Measurements from ENCODE around the gene ARHGEF12.

Gene ARHGEF12

GRCh38 chr11:120519474-120519873 lies 183.3 kb downstream of the ARHGEF12 start:
- DNase-seq (ENCODE audit: low spot score), result no peak

- DNase-seq (ENCODE audit: low spot score), result peak; percentile 6
These were observed 184.0 kb downstream of the ARHGEF12 start for GRCh38 chr11:120520091-120520822.

- DNase-seq (ENCODE audit: low spot score), result no peak
These were observed 185.0 kb downstream of the ARHGEF12 start for GRCh38 chr11:120521176-120521575.

GRCh38 chr11:120522021-120522420 lies 185.8 kb downstream of the ARHGEF12 start:
- DNase-seq (ENCODE audit: low spot score), result peak; percentile 12

GRCh38 chr11:120522736-120523135 lies 186.5 kb downstream of the ARHGEF12 start:
- peak; percentile 9 for DNase-seq (ENCODE audit: low spot score)

GRCh38 chr11:120523196-120523595 lies 187.0 kb downstream of the ARHGEF12 start:
- no peak for DNase-seq (ENCODE audit: low spot score)

- no peak for DNase-seq (ENCODE audit: low spot score)
These were observed 188.4 kb downstream of the ARHGEF12 start for GRCh38 chr11:120524536-120525085.

GRCh38 chr11:120525261-120526171 lies 189.3 kb downstream of the ARHGEF12 start:
- DNase-seq (ENCODE audit: low spot score), result no peak

- no peak for DNase-seq (ENCODE audit: low spot score)
These were observed 190.0 kb downstream of the ARHGEF12 start for GRCh38 chr11:120526241-120526640.

- DNase-seq (ENCODE audit: low spot score), result no peak
These were observed 191.0 kb downstream of the ARHGEF12 start for GRCh38 chr11:120527111-120527761.

GRCh38 chr11:120528749-120529148 lies 192.5 kb downstream of the ARHGEF12 start:
- DNase-seq (ENCODE audit: low spot score), result no peak

GRCh38 chr11:120529214-120529613 lies 193.0 kb downstream of the ARHGEF12 start:
- DNase-seq (ENCODE audit: low spot score), result no peak

GRCh38 chr11:120529911-120530310 lies 193.7 kb downstream of the ARHGEF12 start:
- DNase-seq (ENCODE audit: low spot score), result no peak

- no peak for DNase-seq (ENCODE audit: low spot score)
These were observed 196.0 kb downstream of the ARHGEF12 start for GRCh38 chr11:120532082-120532831.

GRCh38 chr11:120532832-120533196 lies 196.6 kb downstream of the ARHGEF12 start:
- no peak for DNase-seq (ENCODE audit: low spot score)

GRCh38 chr11:120536091-120536796 lies 200.0 kb downstream of the ARHGEF12 start:
- DNase-seq (ENCODE audit: low spot score), result no peak

- no peak for DNase-seq (ENCODE audit: low spot score)
These were observed 200.6 kb downstream of the ARHGEF12 start for GRCh38 chr11:120536797-120537169.

GRCh38 chr11:120537996-120538395 lies 201.8 kb downstream of the ARHGEF12 start:
- no peak for DNase-seq (ENCODE audit: low spot score)

- DNase-seq (ENCODE audit: low spot score), result no peak
These were observed 202.5 kb downstream of the ARHGEF12 start for GRCh38 chr11:120538707-120539106.
